SKM-1 (cell line): Measurements from ENCODE around the gene TP73.

Experiments used
- DNase-seq: peaks from one replicate; lab custom pipeline; 2025; ENCODE audit not compliant: unreplicated experiment; lab: John Stamatoyannopoulos, UW

TP73 gene

GRCh38 chr1:3683992-3684391, 31.7 kb downstream of the TP73 start:
- DNase-seq: no peak

GRCh38 chr1:3685222-3685621, 32.9 kb downstream of the TP73 start:
- no peak for DNase-seq

- DNase-seq: no peak
Measured at GRCh38 chr1:3685906-3686305, 33.6 kb downstream of the TP73 start.

- DNase-seq: no peak
Measured at GRCh38 chr1:3687504-3687903, 35.2 kb downstream of the TP73 start.

- no peak for DNase-seq
Measured at GRCh38 chr1:3688356-3689137, 36.2 kb downstream of the TP73 start.

GRCh38 chr1:3689138-3689750, 36.9 kb downstream of the TP73 start:
- DNase-seq: no peak

- no peak for DNase-seq
Measured at GRCh38 chr1:3690282-3691065, 38.2 kb downstream of the TP73 start.

- no peak for DNase-seq
Measured at GRCh38 chr1:3691421-3692204, 39.3 kb downstream of the TP73 start.

- DNase-seq: no peak
Measured at GRCh38 chr1:3692598-3692997, 40.3 kb downstream of the TP73 start.

- DNase-seq: no peak
Measured at GRCh38 chr1:3693321-3693720, 41.0 kb downstream of the TP73 start.

GRCh38 chr1:3695326-3696217, 43.3 kb downstream of the TP73 start:
- no peak for DNase-seq

GRCh38 chr1:3696689-3697088, 44.4 kb downstream of the TP73 start:
- DNase-seq: no peak

- no peak for DNase-seq
Measured at GRCh38 chr1:3697104-3697503, 44.8 kb downstream of the TP73 start.

- no peak for DNase-seq
Measured at GRCh38 chr1:3697810-3698209, 45.5 kb downstream of the TP73 start.

- no peak for DNase-seq
Measured at GRCh38 chr1:3698660-3699408, 46.5 kb downstream of the TP73 start.

GRCh38 chr1:3699596-3699995, 47.3 kb downstream of the TP73 start:
- no peak for DNase-seq

- no peak for DNase-seq
Measured at GRCh38 chr1:3700631-3701030, 48.3 kb downstream of the TP73 start.

- DNase-seq: no peak
Measured at GRCh38 chr1:3702528-3702927, 50.2 kb downstream of the TP73 start.

GRCh38 chr1:3702990-3703728, 50.8 kb downstream of the TP73 start:
- DNase-seq: no peak
